HepG2 (cell line): ENCODE measurements around the gene MYO5A. TPM values are rescaled to one million over a fixed set of nuclear protein-coding genes. Genes with fewer than 3 reads are reported as not detected.

Source experiments
- LRRFIP1 ChIP-seq: sonication (generic); formaldehyde crosslinking; conservative IDR thresholded peaks from 2 replicates; pipeline ENCODE4 v1.4.0; 2020; ENCODE audit warnings: missing genetic modification reagents
- NR1H2 ChIP-seq: sonication (generic); formaldehyde crosslinking; IDR thresholded peaks from 2 replicates; pipeline ENCODE4 v1.8.1; 2022; ENCODE audit warnings: low read depth, missing genetic modification reagents, borderline replicate concordance
- REXO4 ChIP-seq: sonication (generic); formaldehyde crosslinking; IDR thresholded peaks from 2 replicates; pipeline ENCODE4 v1.8.0; 2022; ENCODE audit warnings: missing genetic modification reagents, mild to moderate bottlenecking, borderline replicate concordance
- SAFB2 ChIP-seq: sonication (generic); formaldehyde crosslinking; IDR thresholded peaks from 2 replicates; pipeline ENCODE4 v1.5.1; 2020; ENCODE audit warnings: missing genetic modification reagents, low read depth, mild to moderate bottlenecking, borderline replicate concordance
- polyA plus RNA-seq, 8 experiments: library from polyadenylated mRNA; depleted of rRNA in 3 of 8; stranded (reverse) in 7 of 8; unstranded in 1 of 8; fragments of >200 nt; fragmentation: Illumina TruSeq in 4 of 8; extraction: Trizol in 4 of 8; gene quantifications; 2 replicates each; pipeline versions ENCODE4 v1.2.1 to v1.2.3, GENCODE V29; 2011 to 2016; ENCODE audit warnings: low read depth in 4 of 8, missing spikeins in 1 of 8, mixed read lengths in 1 of 8; ENCODE audit not compliant: insufficient read depth in 1 of 8
- total RNA-seq, 5 experiments: library from RNA; depleted of rRNA; stranded (reverse); fragments of >200 nt; fragmentation: Illumina TruSeq; extraction: Trizol; gene quantifications; 2 replicates each; pipeline ENCODE4 v1.2.3, GENCODE V29; 2016; ENCODE audit warnings: low read depth in 1 of 5
- TF ChIP-seq, protein P1 (sequence below): sonication (generic); formaldehyde crosslinking; IDR thresholded peaks from 2 replicates; pipeline ENCODE4 v1.4.0; 2020; ENCODE audit warnings: missing genetic modification reagents, borderline replicate concordance
- TF ChIP-seq, protein P2 (sequence below): sonication (generic); formaldehyde crosslinking; IDR thresholded peaks from 2 replicates; pipeline ENCODE4 v1.8.0; 2022; ENCODE audit warnings: missing genetic modification reagents, mild to moderate bottlenecking, moderate library complexity, borderline replicate concordance

MYO5A gene
- total and polyA plus RNA-seq, 2 of the 13 experiments (the other 11 are each of a cell fraction or from before 2014, with no cell fraction given), result 2.8 to 4.8 TPM

- no peak for TF ChIP-seq REXO4 (CRISPR knock-in tag)
- no peak for TF ChIP-seq SAFB2 (CRISPR knock-in tag)
- no peak for TF ChIP-seq LRRFIP1
- TF ChIP-seq, protein P1, sequence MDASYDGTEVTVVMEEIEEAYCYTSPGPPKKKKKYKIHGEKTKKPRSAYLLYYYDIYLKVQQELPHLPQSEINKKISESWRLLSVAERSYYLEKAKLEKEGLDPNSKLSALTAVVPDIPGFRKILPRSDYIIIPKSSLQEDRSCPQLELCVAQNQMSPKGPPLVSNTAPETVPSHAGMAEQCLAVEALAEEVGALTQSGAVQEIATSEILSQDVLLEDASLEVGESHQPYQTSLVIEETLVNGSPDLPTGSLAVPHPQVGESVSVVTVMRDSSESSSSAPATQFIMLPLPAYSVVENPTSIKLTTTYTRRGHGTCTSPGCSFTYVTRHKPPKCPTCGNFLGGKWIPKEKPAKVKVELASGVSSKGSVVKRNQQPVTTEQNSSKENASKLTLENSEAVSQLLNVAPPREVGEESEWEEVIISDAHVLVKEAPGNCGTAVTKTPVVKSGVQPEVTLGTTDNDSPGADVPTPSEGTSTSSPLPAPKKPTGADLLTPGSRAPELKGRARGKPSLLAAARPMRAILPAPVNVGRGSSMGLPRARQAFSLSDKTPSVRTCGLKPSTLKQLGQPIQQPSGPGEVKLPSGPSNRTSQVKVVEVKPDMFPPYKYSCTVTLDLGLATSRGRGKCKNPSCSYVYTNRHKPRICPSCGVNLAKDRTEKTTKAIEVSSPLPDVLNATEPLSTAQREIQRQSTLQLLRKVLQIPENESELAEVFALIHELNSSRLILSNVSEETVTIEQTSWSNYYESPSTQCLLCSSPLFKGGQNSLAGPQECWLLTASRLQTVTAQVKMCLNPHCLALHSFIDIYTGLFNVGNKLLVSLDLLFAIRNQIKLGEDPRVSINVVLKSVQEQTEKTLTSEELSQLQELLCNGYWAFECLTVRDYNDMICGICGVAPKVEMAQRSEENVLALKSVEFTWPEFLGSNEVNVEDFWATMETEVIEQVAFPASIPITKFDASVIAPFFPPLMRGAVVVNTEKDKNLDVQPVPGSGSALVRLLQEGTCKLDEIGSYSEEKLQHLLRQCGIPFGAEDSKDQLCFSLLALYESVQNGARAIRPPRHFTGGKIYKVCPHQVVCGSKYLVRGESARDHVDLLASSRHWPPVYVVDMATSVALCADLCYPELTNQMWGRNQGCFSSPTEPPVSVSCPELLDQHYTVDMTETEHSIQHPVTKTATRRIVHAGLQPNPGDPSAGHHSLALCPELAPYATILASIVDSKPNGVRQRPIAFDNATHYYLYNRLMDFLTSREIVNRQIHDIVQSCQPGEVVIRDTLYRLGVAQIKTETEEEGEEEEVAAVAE (CRISPR knock-in tag), result no peak
- TF ChIP-seq, protein P2, sequence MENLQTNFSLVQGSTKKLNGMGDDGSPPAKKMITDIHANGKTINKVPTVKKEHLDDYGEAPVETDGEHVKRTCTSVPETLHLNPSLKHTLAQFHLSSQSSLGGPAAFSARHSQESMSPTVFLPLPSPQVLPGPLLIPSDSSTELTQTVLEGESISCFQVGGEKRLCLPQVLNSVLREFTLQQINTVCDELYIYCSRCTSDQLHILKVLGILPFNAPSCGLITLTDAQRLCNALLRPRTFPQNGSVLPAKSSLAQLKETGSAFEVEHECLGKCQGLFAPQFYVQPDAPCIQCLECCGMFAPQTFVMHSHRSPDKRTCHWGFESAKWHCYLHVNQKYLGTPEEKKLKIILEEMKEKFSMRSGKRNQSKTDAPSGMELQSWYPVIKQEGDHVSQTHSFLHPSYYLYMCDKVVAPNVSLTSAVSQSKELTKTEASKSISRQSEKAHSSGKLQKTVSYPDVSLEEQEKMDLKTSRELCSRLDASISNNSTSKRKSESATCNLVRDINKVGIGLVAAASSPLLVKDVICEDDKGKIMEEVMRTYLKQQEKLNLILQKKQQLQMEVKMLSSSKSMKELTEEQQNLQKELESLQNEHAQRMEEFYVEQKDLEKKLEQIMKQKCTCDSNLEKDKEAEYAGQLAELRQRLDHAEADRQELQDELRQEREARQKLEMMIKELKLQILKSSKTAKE (CRISPR knock-in tag), result no peak
- no peak for TF ChIP-seq NR1H2 (CRISPR knock-in tag)
Measured at GRCh38 chr15:52324109-52324508, 204.6 kb downstream of the MYO5A start (continued).
